HTERT RPE-1 (cell line): Measurements from ENCODE around the gene CDC25C.
"Not testable (repeated sequence)": the region's sequence is repeated elsewhere in the genome, so short reads cannot be mapped to it uniquely, and the experiment has no call there.

Experiments
- in situ Hi-C: fragments of 300-500 bp; cut with MboI; formaldehyde crosslinking; loops from 4 replicates; pipeline ENCODE4 v1.14.3; 2020; ENCODE audit warnings: low sequenced_read_pairs

Gene CDC25C

GRCh38 chr5:138349852-138350562 is 18.4 kb upstream of the CDC25C start:
- in situ Hi-C loops = no loop called here

GRCh38 chr5:138346889-138347288 is 15.3 kb upstream of the CDC25C start:
- in situ Hi-C loops = no loop called here

- in situ Hi-C loops = no loop called here
Measured at GRCh38 chr5:138344887-138345622, 13.5 kb upstream of the CDC25C start.

DNA sequence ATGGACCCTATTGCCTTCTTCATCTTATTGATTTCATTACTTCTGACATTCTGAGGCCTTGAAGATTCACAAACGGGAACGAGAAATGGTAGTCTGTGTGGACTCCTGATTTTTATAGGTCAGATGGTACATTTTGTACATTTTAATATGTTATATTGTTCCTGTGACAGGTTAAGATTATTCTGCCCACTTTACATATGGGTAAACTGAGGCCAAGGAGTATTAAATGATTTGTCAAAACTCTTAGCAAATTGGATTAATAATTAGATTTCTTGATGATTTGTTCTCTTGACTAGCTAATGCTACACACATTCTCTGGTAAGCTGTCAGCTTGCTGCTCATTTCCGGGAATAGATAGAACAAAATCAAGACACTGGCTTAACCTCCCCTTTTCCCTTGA is 8.4 kb upstream of the CDC25C start:
- in situ Hi-C loops = no loop called here

DNA sequence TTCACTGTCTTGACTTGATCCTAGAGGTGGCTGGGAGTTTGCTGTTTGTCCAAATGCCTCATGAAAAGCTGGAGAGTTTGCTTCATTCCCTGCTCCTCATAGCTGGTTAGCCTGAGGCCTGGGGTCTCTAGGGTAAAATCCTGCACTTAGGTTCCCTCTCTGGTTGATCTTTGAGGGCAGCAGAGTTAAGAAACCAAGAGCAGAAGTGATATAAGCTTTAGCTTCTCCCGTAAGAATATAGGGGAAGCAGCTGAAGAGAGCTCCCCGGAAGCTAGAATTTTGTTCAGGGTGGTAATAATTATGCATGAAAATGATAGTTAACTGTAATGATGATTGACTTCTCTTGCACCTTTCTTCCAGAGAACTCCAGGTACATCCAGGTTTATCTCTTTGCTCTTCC is 7.9 kb upstream of the CDC25C start:
- in situ Hi-C loops = no loop called here

DNA sequence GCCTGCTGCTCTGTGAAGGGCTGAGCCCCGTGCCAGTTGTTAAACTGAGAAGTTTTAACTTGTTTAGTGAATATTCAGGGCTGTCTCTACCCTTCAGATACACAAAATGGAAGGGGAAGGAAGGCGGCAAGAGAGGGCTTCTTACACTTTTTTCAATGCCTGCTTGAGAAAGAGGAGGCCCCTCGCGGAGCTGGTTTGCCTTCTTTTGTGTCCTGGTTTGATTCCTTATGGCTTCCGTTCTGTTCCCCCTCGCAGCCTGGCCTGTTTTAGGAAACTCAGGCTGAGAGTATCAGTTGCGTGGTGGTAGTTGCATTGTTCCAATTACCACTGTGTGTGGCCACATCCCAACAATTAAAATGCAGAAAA is 7.5 kb upstream of the CDC25C start:
- in situ Hi-C loops = no loop called here

DNA sequence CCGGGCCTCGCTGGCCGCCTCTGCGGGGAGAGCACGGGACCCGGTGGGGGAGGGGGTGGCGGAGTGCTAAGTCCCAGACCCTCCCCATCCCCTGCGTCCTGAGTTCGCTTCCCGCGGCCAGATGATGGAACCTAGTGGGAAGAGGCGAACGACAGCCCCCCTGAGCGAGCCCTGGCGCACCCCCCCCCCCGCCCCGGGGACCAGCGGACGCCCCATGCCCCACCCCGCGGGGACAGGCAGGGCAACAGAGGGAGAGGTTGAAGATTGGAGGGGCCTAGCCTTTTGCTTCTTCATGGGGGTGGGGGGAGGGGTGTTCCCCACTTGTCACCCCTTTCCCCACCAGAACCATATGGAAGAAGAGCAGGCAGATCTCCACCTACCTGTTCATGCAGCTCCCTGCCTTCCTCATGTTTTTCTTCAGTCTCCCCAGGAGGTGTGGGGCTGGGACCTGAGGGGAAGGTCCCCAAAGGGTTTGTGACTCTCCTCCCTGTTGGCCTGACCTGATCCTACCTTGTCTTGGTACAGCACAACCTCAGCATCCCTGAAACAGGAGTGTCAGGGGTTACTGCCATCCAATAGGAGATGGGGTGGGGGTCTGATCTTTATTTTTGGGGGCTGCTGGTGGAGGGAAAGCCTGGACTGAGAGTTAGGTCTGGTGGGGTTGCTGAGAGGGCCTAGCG is 6.9 kb upstream of the CDC25C start:
- in situ Hi-C loops = no loop called here

GRCh38 chr5:138337685-138338410 is 6.2 kb upstream of the CDC25C start, which contains the start of gene FAM53C:
Gene FAM53C, plus strand, starts transcription at chr5:138338266. Its CDS starts 3,070 bp downstream, at chr5:138341336.
- in situ Hi-C loops = no loop called here

GRCh38 chr5:138336952-138337684 is 5.5 kb upstream of the CDC25C start:
- in situ Hi-C loops = no loop called here

DNA sequence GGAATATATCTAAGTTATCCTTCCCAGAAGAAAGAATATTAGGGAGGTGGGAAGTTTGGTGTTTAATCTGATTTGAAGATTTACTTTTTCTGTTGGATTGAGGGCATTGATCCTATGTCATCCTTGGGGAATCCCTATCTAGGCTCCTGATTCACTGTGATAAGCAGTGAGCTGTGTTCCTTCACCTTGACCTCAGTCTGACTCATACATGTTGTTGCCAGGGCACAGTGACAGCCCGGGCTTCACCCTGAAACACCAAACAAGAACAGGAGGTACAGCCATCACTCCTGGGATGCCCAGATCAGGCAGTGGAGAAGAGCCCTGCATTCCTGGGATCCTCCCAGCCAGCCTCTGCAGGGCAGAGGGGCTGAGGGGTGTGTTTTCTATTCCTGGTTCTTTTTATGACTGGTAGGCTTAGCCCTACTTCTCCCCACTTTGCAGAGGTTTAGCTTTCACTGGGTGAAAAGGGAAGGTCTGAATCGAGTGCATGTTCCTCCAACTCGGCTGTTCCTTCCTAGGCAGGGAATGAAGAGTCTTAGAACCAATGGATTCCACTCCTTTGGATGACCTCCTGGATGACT is 3.4 kb upstream of the CDC25C start:
- in situ Hi-C loops = no loop called here

DNA sequence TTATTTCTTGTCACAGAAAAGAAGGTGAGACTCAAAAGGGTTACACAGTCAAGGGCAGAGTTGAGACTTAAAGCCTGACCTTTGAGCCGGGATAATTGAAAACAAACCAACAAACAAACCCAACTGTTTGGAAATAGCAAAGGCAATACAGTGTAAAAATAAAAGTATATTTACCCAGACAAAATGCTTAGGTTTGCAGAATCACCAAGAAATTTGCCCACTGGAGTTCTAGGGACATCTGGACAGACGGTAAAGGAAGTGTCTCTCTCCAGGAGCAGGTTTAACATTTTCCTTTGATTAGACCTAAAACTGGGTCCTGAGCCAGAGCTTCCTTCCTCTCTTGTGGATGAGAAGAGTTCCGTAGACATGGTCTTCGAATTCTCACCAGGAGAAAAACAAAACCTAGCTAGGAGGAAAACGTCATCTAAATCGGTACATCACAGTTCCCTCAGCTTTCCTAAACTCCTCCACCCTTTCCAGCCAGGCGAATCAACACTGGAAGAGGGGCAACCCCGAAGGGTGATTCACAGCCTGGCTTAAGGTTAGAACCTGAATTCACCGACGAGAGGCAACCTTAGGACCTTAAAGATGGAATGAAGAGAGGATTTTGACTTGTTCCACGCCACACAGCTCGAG is 673 bp downstream of the CDC25C start:
- in situ Hi-C loops = no loop called here

GRCh38 chr5:138318211-138318610 is 13.4 kb downstream of the CDC25C start:
- in situ Hi-C loops = not testable (repeated sequence)

DNA sequence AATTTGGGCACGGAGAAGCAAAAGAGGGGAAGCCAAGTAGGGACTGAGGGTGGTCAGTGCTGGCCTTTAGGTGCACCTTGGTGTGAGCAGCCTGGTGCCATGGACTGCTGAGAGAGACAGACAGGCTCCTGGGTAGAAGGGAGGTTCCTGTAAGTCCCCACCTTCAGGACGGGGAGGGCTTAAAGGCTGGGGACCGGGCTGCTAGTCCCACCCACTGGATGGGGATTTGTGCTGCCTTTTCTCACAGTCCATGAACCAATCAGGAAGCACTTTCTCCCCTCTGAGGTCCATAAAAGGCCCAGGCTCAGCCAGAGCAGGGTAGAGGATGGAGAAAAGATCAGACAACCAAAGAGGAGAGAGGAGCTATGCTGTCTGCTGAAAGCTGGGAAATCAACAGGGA is 15.2 kb downstream of the CDC25C start:
- in situ Hi-C loops = no loop called here

DNA sequence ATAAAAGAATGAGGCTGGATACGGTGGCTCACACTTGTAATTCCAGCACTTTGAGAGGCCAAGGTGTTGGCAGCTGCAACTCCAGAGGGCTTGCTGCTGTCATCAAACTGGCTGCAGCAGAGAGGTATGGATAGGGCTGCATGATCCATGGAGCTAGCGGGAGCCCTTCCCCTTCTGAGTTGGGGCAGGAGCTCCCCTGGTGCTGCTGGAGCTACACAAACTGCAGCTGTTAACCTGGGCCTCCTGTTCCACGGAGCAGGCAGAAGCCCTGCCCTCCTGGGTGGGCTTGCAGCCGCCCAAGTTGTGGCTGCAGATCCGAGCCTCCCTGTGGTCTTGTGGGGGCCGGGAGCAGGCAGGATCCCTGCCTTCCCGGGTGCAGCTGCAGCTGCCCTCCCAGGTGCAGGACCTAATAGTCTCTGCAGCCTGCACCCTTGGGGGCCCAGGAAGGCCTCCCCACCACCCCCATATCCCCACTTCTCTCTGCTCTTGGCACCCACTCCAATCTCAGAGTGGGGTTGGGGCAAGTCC is 15.8 kb downstream of the CDC25C start:
- in situ Hi-C loops = no loop called here

DNA sequence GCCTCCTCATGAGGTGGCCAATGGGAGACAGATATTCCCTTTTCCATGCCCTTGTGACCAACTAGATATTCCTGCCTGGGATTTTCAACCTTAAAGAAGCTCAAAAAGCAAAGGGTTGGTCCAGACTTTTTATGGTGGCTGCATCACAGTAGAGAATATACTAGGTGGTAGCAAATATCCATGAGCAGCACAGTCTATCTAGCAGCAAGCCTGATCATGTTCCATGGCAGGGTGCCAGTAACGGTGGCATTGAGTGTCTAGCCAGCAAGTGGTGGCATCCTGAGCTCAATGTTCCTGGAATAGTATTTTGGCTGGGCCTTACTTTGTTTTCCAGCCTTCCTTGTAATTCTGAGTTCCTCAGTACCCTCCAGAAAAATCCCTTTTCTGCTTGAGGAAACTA is 25.8 kb downstream of the CDC25C start:
- in situ Hi-C loops = no loop called here

DNA sequence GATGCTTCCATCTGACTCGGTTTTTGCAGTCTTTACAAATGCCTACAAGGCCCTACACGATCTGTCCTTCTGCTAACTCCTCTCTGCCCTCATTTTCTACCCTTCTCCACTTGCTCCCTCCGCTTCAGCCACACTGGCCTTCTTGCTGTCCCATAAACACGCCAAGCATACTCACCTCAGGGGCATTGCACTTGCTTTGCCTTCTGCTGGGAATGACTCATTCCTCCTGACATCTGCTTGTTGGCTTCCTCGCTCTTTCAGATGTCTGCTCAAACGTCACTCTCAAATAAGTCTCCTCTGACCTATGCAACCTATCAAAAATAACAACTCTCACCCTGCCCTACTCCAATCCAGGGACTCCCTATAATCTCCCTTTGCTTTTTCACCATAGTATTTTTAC is 28.2 kb downstream of the CDC25C start:
- in situ Hi-C loops = no loop called here

DNA sequence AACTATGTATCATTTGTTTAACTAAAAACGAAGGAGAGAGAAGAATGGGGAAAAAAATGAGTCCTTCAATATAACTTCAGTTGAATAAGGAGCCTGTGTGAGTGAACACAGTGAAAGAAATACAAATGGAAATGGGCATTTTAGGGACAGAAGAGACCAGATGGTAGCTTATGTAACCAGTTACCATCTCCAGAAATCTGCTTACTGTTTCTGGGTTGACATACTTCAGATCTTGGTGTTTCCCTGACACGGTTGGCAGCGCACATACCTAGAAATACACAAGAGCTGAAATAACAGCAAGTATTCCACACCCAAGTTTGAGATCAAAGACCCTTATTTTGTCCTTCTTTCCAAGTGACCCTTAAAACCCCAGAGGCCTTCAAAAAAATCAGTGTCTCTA is 42.3 kb downstream of the CDC25C start:
- in situ Hi-C loops = no loop called here

DNA sequence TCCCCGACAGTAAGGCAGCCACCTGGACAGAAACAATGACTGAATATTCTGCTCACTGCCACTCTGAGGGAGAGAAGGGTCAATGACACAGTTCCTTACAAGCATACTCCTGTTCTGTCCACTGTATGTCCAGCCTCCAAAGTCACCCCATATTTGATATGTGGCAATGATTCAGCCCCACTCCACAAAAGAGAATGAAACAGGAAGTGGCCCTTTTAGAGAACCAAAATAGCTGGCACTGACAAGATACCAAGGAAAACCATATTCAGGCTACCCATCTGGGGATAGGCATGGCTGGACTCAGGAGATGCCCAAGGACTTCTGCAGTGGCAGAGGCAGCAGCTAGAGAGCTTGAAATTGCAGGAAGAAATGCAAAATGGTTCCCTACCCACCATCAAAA is 44.4 kb downstream of the CDC25C start:
- in situ Hi-C loops = no loop called here

- in situ Hi-C loops = no loop called here
Measured at GRCh38 chr5:138282920-138283742, 48.5 kb downstream of the CDC25C start.
